ENCODE results near the gene IL6. TPM values are rescaled to one million over a fixed set of nuclear protein-coding genes. Genes with fewer than 3 reads are reported as not detected.

IL6 gene
- 23.2 and 56.5 TPM in 2 replicates for total RNA-seq

GRCh38 chr7:22726907-22727713 lies at the start of gene IL6:
IL6 (plus strand) TSS chr7:22727200; CDS start chr7:22727263, 63 bp downstream.

Other genes with a start within 250 kb of the IL6 start
- 1.5 and 11.4 TPM in 2 replicates for gene STEAP1B, start 227.0 kb upstream of the IL6 start, total RNA-seq
- gene TOMM7, start 95.6 kb downstream of the IL6 start, total RNA-seq = 75.3 and 206 TPM in 2 replicates

All from smooth muscle cell of the umbilical artery (primary cell).